Uterus (tissue), 4 donors: ENCODE data around the gene SPNS2. TPM values are rescaled to one million over a fixed set of nuclear protein-coding genes. Genes with fewer than 3 reads are reported as not detected.

Experiments used
- DNase-seq, 2 donors: peaks; one replicate each; pipeline ENCODE4 v3.0.0-alpha.2; 2019 to 2020
- H3K27ac ChIP-seq, 2 donors: fragments of 200-600 bp; sonication (generic); 1 replicate in 1 of 2; 2 replicates in 1 of 2; pipeline ENCODE4 v1.5.1; 2016 to 2018
- H3K27me3 ChIP-seq, 2 donors: fragments of 200-600 bp; sonication (generic); one replicate each; pipeline ENCODE4 v1.5.1; 2018 to 2019; ENCODE audit warnings: control low read depth in 1 of 2
- H3K36me3 ChIP-seq, 2 donors: fragments of 200-600 bp; sonication (generic); one replicate each; pipeline ENCODE4 v1.5.1; 2019; ENCODE audit warnings: control low read depth in 1 of 2
- H3K4me1 ChIP-seq, 2 donors: fragments of 200-600 bp; sonication (generic); one replicate each; pipeline ENCODE4 v1.5.1; 2018 to 2019; ENCODE audit warnings: control low read depth in 1 of 2
- H3K4me3 ChIP-seq, 2 donors: fragments of 200-600 bp; sonication (generic); 1 replicate in 1 of 2; 2 replicates in 1 of 2; pipeline ENCODE4 v1.5.1; 2018 to 2019; ENCODE audit warnings: mild to moderate bottlenecking in 1 of 2
- H3K9me3 ChIP-seq, 2 donors: fragments of 200-600 bp; sonication (generic); one replicate each; pipeline ENCODE4 v1.5.1; 2019; ENCODE audit warnings: control low read depth in 1 of 2
- CTCF ChIP-seq, 4 experiments: fragments of 200-600 bp in 2 of 4; fragments of 450-650 bp in 2 of 4; sonication (generic) in 2 of 4; IDR thresholded peaks; one replicate each; pipeline ENCODE4 v1.5.1; 2016 to 2019; ENCODE audit warnings: antibody characterized with exemption in 4 of 4, mild to moderate bottlenecking in 2 of 4, moderate library complexity in 1 of 4
- POLR2A ChIP-seq, 2 donors: fragments of 450-650 bp; IDR thresholded peaks; one replicate each; pipeline ENCODE4 v1.6.1; 2016; ENCODE audit warnings: antibody characterized with exemption in 2 of 2, mild to moderate bottlenecking in 1 of 2, moderate library complexity in 1 of 2
- intact Hi-C: fragments of 100-400 bp; cut with DNase I; formaldehyde crosslinking; loops from one replicate; pipeline ENCODE4 v1.15.1; 2023; ENCODE audit warnings: low total_unique reads
- total RNA-seq, 4 donors: library from RNA; depleted of rRNA in 3 of 4; stranded (reverse); fragments of >200 nt in 3 of 4; gene quantifications; one replicate each; pipeline versions ENCODE4 v1.1.0 to v1.2.4, GENCODE V29; 2014 to 2023
- donor health status: DM: yes; HTN: yes; CAD: no.

Gene SPNS2
- total RNA-seq, 4 donors from 2014 or later, result 3.8 to 40.5 (median 13.6) TPM

GRCh38 chr17:4545217-4545951 lies 46.7 kb downstream of the SPNS2 start:
- Histone ChIP-seq H3K9me3 (no peaks in the 10 kb centered on the region), H3K4me1 (no peaks in the 10 kb centered on the region), H3K36me3 (no peaks in the 10 kb centered on the region), H3K27me3 (no peaks in the 10 kb centered on the region), H3K27ac (no peak overlapping the region), H3K4me3 (no peak overlapping the region)
- TF ChIP-seq CTCF (IDR thresholded peaks at IDR 0.05), result no peak
- TF ChIP-seq POLR2A (IDR thresholded peaks at IDR 0.05), result no peak
- no peak for DNase-seq
- intact Hi-C loops, result no loop called here

GRCh38 chr17:4547118-4547906 lies 48.6 kb downstream of the SPNS2 start:
- H3K27me3 ChIP-seq, result no peaks in the 10 kb centered on the region
- intact Hi-C loops, result no loop called here
- no peak overlapping the region for H3K27ac ChIP-seq
- DNase-seq, result no peak
- H3K9me3 ChIP-seq, result no peaks in the 10 kb centered on the region
- H3K4me3 ChIP-seq, result no peak overlapping the region
- no peaks in the 10 kb centered on the region for H3K4me1 ChIP-seq
- H3K36me3 ChIP-seq, result no peaks in the 10 kb centered on the region
- TF ChIP-seq POLR2A (IDR thresholded peaks at IDR 0.05) (no peak), CTCF (IDR thresholded peaks at IDR 0.05) (no peak)

GRCh38 chr17:4548061-4548461 lies 49.4 kb downstream of the SPNS2 start:
- no peaks in the 10 kb centered on the region for H3K9me3 ChIP-seq
- no peak overlapping the region for H3K27ac ChIP-seq
- H3K4me1 ChIP-seq, result no peaks in the 10 kb centered on the region
- intact Hi-C loops, result no loop called here
- no peak overlapping the region for H3K4me3 ChIP-seq
- no peaks in the 10 kb centered on the region for H3K36me3 ChIP-seq
- no peak for DNase-seq
- TF ChIP-seq CTCF (IDR thresholded peaks at IDR 0.05) (no peak), POLR2A (IDR thresholded peaks at IDR 0.05) (no peak)
- no peaks in the 10 kb centered on the region for H3K27me3 ChIP-seq

GRCh38 chr17:4548721-4549531 lies 50.2 kb downstream of the SPNS2 start:
- H3K9me3 ChIP-seq, result no peaks in the 10 kb centered on the region

More at GRCh38 chr17:4548721-4549531, 50.2 kb downstream of the SPNS2 start:
- H3K36me3 ChIP-seq, result no peaks in the 10 kb centered on the region
- H3K4me1 ChIP-seq, result no peaks in the 10 kb centered on the region
- no peaks in the 10 kb centered on the region for H3K27me3 ChIP-seq
- no peak overlapping the region for H3K27ac ChIP-seq
- intact Hi-C loops, result no loop called here
- no peak for DNase-seq
- TF ChIP-seq CTCF (IDR thresholded peaks at IDR 0.05) (no peak), POLR2A (IDR thresholded peaks at IDR 0.05) (no peak)
- H3K4me3 ChIP-seq, result no peak overlapping the region
